ENCODE measurements around the gene KLHL14.

The KLHL14 gene

GRCh38 chr18:32634876-32635431 is 137.9 kb downstream of the KLHL14 start:
- DNase-seq (ENCODE audit: low read depth in 3 of 3) = no peak

GRCh38 chr18:32629981-32630700 is 142.7 kb downstream of the KLHL14 start:
- DNase-seq (ENCODE audit: low read depth in 3 of 3) = no peak

GRCh38 chr18:32629292-32629691 is 143.5 kb downstream of the KLHL14 start:
- DNase-seq (ENCODE audit: low read depth in 3 of 3) = no peak

GRCh38 chr18:32624182-32624723 is 148.6 kb downstream of the KLHL14 start:
- DNase-seq (ENCODE audit: low read depth in 3 of 3) = no peak

- DNase-seq (ENCODE audit: low read depth in 3 of 3) = no peak
Observed at GRCh38 chr18:32623563-32623962, 149.3 kb downstream of the KLHL14 start.
